ENCODE measurements around the gene EEA1. TPM values are rescaled to one million over a fixed set of nuclear protein-coding genes. Genes with fewer than 3 reads are reported as not detected.
"Not testable (repeated sequence)": the region's sequence is repeated elsewhere in the genome, so short reads cannot be mapped to it uniquely, and the experiment has no call there.

The EEA1 gene
- total RNA-seq, 2 donors from 2014 or later: 5.9 to 7.3 TPM

GRCh38 chr12:92756898-92757596 lies 172.0 kb downstream of the EEA1 start:
- WGBS, 2 donors: 70 to 80% methylated on average over 3 of the region's 3 CpGs
- Histone ChIP-seq H3K4me3 (no peak overlapping the region), H3K27me3 (no peaks in the 10 kb centered on the region), H3K27ac (no peak overlapping the region), H3K4me1 (no peaks in the 10 kb centered on the region), H3K9me3 (no peaks in the 10 kb centered on the region), H3K36me3 (replicated peaks in 1 of 2; ENCODE audit: insufficient read depth in 1 of 2, low read depth in 2 of 2) (no peaks in the 10 kb centered on the region)
- intact Hi-C loops (cut with DNase I): no loop called here
- no peak for DNase-seq
- no peak for ATAC-seq
- TF ChIP-seq CTCF (IDR thresholded peaks at IDR 0.05): no peak
- TF ChIP-seq POLR2A (IDR thresholded peaks at IDR 0.05): no peak

GRCh38 chr12:92753976-92754885 lies 174.9 kb downstream of the EEA1 start:
- Histone ChIP-seq H3K36me3 (replicated peaks in 1 of 2; ENCODE audit: insufficient read depth in 1 of 2, low read depth in 2 of 2) (no peaks in the 10 kb centered on the region), H3K4me3 (no peak overlapping the region), H3K9me3 (no peaks in the 10 kb centered on the region), H3K27ac (peak overlapping the region in 1 of 4 donors; percentile 4), H3K27me3 (no peaks in the 10 kb centered on the region), H3K4me1 (no peaks in the 10 kb centered on the region)
- ATAC-seq: peak; percentile 53
- WGBS, 2 donors: 72 to 82% methylated on average over 9 to 10 of the region's 10 CpGs
- DNase-seq: no peak
- no peak for TF ChIP-seq POLR2A (IDR thresholded peaks at IDR 0.05)
- no peak for TF ChIP-seq CTCF (IDR thresholded peaks at IDR 0.05)
- intact Hi-C loops (cut with DNase I): no loop called here

- H3K9me3 ChIP-seq; intact Hi-C loops (cut with DNase I); H3K27ac ChIP-seq: not testable (repeated sequence)
Measured at GRCh38 chr12:92749691-92750090, 179.4 kb downstream of the EEA1 start.

GRCh38 chr12:92747151-92747550 lies 181.9 kb downstream of the EEA1 start:
- intact Hi-C loops (cut with DNase I): no loop called here
- Histone ChIP-seq H3K27ac (no peak overlapping the region), H3K9me3 (no peaks in the 10 kb centered on the region), H3K4me3 (no peak overlapping the region), H3K4me1 (no peaks in the 10 kb centered on the region), H3K36me3 (replicated peaks in 1 of 2; ENCODE audit: insufficient read depth in 1 of 2, low read depth in 2 of 2) (no peaks in the 10 kb centered on the region), H3K27me3 (no peaks in the 10 kb centered on the region)
- DNase-seq: no peak
- TF ChIP-seq POLR2A (IDR thresholded peaks at IDR 0.05) (no peak), CTCF (IDR thresholded peaks at IDR 0.05) (no peak)
- no peak for ATAC-seq
- 52 to 77% methylated on average over 1 of the region's 1 CpG for WGBS, 2 donors

More at GRCh38 chr12:92749691-92750090, 179.4 kb downstream of the EEA1 start:
- not testable (repeated sequence) for ATAC-seq; DNase-seq; H3K36me3 ChIP-seq (replicated peaks in 1 of 2; ENCODE audit: insufficient read depth in 1 of 2, low read depth in 2 of 2); H3K27me3 ChIP-seq; H3K4me1 ChIP-seq; H3K4me3 ChIP-seq

DNA sequence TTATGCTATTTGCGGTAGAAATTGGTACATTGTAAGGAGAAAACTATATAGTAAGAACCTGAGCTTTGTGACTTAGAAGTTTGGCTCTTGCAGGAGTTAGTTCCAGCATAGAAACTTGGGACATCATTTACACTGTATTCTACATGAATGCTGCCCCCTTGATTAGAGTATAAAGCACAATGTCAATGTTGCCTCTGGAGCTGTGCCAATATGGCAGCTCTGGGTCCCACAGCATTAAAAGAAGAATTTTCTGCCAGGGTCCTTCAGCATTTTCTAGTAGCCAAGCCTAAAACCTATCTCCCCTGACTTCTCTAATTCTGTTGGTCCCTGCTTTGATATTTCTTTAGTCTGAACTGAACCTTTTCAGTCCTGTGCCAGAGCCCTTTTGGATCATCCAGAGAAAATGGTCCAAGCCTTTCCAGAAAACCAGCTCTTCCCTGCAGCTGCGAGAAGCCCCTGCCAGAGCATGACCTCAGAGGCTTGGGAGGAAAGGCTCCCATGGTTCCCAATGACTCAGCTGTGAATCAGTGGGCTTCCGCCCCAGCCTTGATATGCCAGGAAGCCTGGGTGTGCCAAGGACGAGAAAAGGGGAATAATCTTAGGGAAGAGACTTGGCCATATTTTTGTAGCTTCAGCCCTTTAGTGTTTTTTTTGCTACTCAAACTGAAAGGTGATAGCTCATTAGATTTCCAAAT lies 183.1 kb downstream of the EEA1 start:
- TF ChIP-seq POLR2A (IDR thresholded peaks at IDR 0.05) (no peak), CTCF (IDR thresholded peaks at IDR 0.05) (no peak)

More for the DNA sequence above, 183.1 kb downstream of the EEA1 start:
- peak; percentile 33 to 54 (median 36) for DNase-seq
- 78 to 79% methylated on average over 4 of the region's 4 CpGs for WGBS, 2 donors
- H3K9me3 ChIP-seq: no peaks in the 10 kb centered on the region
- H3K27ac ChIP-seq: no peak overlapping the region
- H3K4me3 ChIP-seq: no peak overlapping the region
- no peaks in the 10 kb centered on the region for H3K36me3 ChIP-seq (replicated peaks in 1 of 2; ENCODE audit: insufficient read depth in 1 of 2, low read depth in 2 of 2)
- H3K27me3 ChIP-seq: no peaks in the 10 kb centered on the region
- ATAC-seq: peak; percentile 52
- H3K4me1 ChIP-seq: no peaks in the 10 kb centered on the region
- intact Hi-C loops (cut with DNase I): no loop called here
